Gastrocnemius medialis (tissue), 4 donors: ENCODE data around the gene ADAMTSL1.

Experiments used
- POLR2A ChIP-seq, 2 donors: fragments of 450-650 bp; IDR thresholded peaks; one replicate each; pipeline ENCODE4 v1.6.1; 2017; ENCODE audit warnings: antibody characterized with exemption in 2 of 2, mild to moderate bottlenecking in 2 of 2, moderate library complexity in 2 of 2
- TF ChIP-seq, protein P1 (sequence below), 5 experiments: fragments of 450-650 bp in 3 of 5; fragments of 200-600 bp in 2 of 5; sonication (generic) in 2 of 5; IDR thresholded peaks in 4 of 5; conservative IDR thresholded peaks in 1 of 5; 1 replicate in 4 of 5; 2 replicates in 1 of 5; pipeline ENCODE4 v1.5.1; 2016 to 2019; ENCODE audit warnings: antibody characterized with exemption in 5 of 5, mild to moderate bottlenecking in 3 of 5, moderate library complexity in 3 of 5

DNA sequence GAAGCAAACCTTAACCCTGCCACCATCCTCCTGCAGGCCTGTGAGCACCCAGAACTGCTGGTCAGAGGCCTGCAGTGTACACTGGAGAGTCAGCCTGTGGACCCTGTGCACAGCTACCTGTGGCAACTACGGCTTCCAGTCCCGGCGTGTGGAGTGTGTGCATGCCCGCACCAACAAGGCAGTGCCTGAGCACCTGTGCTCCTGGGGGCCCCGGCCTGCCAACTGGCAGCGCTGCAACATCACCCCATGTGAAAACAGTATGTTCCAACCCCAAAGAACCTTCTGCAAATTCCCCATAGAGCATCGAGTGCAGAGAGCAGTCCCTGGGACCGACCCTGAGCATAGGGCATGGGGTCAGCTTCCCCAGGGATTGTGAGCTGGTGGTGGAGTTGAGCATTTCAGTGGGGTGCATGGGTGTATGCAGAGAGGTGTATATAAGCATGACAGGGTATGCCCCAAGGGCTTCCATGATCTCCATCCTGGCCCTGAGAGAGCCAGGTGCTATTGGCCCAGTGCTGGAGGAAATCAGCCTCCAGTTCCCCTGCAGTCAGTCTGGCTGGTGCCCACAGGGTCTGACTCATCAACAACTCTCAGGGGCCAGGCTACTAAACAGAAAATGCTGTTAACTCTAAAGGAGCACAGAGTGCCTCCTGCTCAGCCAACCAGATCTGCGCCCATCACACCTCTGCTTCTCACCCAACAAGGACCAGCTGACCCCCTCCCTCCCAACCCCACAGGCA is 432.9 kb downstream of the ADAMTSL1 start:
- TF ChIP-seq, protein P1, sequence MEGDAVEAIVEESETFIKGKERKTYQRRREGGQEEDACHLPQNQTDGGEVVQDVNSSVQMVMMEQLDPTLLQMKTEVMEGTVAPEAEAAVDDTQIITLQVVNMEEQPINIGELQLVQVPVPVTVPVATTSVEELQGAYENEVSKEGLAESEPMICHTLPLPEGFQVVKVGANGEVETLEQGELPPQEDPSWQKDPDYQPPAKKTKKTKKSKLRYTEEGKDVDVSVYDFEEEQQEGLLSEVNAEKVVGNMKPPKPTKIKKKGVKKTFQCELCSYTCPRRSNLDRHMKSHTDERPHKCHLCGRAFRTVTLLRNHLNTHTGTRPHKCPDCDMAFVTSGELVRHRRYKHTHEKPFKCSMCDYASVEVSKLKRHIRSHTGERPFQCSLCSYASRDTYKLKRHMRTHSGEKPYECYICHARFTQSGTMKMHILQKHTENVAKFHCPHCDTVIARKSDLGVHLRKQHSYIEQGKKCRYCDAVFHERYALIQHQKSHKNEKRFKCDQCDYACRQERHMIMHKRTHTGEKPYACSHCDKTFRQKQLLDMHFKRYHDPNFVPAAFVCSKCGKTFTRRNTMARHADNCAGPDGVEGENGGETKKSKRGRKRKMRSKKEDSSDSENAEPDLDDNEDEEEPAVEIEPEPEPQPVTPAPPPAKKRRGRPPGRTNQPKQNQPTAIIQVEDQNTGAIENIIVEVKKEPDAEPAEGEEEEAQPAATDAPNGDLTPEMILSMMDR (IDR thresholded peaks at IDR 0.05 in 4 of 5, conservative IDR thresholded peaks at IDR 0.05 in 1 of 5): no peak
- TF ChIP-seq POLR2A (IDR thresholded peaks at IDR 0.05): no peak
